WERI-Rb-1 (cell line): ENCODE measurements around the gene LRFN5.
"Not testable (repeated sequence)": the region's sequence is repeated elsewhere in the genome, so short reads cannot be mapped to it uniquely, and the experiment has no call there.

Experiments used
- DNase-seq: peaks from one replicate; pipeline ENCODE4 v3.0.0-alpha.2; 2020
- H3K27ac ChIP-seq: fragments of 250-450 bp; sonication (Bioruptor Pico); 2 replicates; pipeline ENCODE4 v1.5.1; 2020; ENCODE audit warnings: mild to moderate bottlenecking, moderate library complexity
- H3K27me3 ChIP-seq: fragments of 250-450 bp; sonication (Bioruptor Pico); 2 replicates; pipeline ENCODE4 v1.5.1; 2021; ENCODE audit warnings: mild to moderate bottlenecking, low read depth, moderate library complexity; ENCODE audit not compliant: insufficient read depth, severe bottlenecking
- H3K36me3 ChIP-seq: fragments of 250-450 bp; sonication (Bioruptor Pico); 2 replicates; pipeline ENCODE4 v1.5.1; 2020; ENCODE audit warnings: mild to moderate bottlenecking, moderate library complexity
- H3K4me3 ChIP-seq: 2 replicates; pipeline ENCODE4 v1.5.1; 2011; ENCODE audit warnings: low read depth, mild to moderate bottlenecking, control low read depth, low read length
- H3K9me3 ChIP-seq: fragments of 250-450 bp; sonication (Bioruptor Pico); 2 replicates; pipeline ENCODE4 v1.5.1; 2021; ENCODE audit warnings: mild to moderate bottlenecking, moderate library complexity; ENCODE audit not compliant: severe bottlenecking
- TF ChIP-seq, protein P1 (sequence below): IDR thresholded peaks from 2 replicates; pipeline ENCODE4 v1.5.1; 2011; ENCODE audit warnings: low read depth, mild to moderate bottlenecking, control low read depth, inconsistent platforms, low read length

Gene LRFN5

DNA sequence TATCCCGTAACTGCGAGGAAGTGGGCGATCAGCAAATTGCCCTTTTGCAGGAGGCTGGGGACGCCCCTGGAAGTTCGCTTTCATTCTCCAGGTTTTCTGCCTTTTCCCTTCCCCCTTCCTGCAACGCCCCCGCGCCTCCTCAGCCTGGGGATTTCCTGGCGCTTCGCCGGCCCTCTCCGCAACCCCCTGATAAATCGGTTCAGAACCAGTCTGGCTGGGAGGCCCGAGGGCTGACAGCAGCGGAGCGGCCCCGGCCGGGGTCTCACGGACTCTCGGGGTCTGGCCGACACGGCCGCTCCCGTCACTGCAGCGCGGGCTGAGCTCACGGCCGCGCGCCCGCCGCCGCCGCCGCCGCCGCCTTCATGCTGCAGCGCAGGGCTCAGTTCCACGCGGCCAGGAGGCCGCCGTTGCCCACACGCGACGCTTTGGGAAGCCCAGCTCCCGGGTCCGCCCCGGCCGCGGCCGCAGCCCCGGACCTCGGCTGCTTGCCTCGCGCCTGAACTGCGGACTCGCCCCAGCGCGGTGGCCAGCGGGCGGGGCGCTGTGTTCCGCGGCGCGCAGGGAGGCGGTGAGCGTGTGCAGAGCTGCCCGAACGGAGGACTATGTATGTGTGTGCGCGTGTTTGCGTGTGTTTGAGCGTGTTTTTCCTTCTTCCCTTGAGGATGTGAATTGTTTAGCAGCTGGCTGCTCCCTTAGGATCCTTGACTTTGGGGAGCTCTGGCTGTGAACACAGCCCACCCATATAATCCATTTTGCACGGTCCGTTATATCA lies at the start of gene LRFN5:
Gene LRFN5, plus strand, starts transcription at position 345 of the 772 bp plus-strand sequence.
- TF ChIP-seq, protein P1, sequence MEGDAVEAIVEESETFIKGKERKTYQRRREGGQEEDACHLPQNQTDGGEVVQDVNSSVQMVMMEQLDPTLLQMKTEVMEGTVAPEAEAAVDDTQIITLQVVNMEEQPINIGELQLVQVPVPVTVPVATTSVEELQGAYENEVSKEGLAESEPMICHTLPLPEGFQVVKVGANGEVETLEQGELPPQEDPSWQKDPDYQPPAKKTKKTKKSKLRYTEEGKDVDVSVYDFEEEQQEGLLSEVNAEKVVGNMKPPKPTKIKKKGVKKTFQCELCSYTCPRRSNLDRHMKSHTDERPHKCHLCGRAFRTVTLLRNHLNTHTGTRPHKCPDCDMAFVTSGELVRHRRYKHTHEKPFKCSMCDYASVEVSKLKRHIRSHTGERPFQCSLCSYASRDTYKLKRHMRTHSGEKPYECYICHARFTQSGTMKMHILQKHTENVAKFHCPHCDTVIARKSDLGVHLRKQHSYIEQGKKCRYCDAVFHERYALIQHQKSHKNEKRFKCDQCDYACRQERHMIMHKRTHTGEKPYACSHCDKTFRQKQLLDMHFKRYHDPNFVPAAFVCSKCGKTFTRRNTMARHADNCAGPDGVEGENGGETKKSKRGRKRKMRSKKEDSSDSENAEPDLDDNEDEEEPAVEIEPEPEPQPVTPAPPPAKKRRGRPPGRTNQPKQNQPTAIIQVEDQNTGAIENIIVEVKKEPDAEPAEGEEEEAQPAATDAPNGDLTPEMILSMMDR = no peak
- H3K4me3 ChIP-seq = peak within 1 kb of the TSS; percentile 42
- peaks cover 83% of the 10 kb centered on the region for H3K27me3 ChIP-seq
- H3K36me3 ChIP-seq = no peaks in the 10 kb centered on the region
- no peak within 1 kb of the TSS for H3K27ac ChIP-seq
- no peaks in the 10 kb centered on the region for H3K9me3 ChIP-seq
- no peak for DNase-seq

DNA sequence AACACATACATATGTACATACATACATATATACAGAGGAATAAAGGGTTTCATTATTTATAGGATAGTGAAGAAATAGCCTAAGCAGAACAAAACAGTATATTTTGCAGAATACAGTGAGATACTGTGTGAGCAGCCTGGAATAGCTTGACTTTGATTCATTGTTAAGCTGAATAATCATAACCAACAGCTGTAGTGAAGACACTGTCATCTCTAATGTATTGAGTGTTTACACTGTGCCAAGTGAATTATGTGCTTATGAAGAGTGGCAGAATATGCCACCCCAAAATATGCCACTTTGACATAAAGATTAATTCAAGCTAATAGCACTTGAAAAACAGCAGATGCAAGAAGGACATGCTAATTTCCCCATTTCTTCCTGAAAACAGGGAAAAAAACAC lies 48.2 kb upstream of the LRFN5 start:
- H3K27ac ChIP-seq = no peak overlapping the region
- no peaks in the 10 kb centered on the region for H3K9me3 ChIP-seq
- DNase-seq = no peak
- peaks cover 7% of the 10 kb centered on the region for H3K27me3 ChIP-seq
- no peak overlapping the region for H3K4me3 ChIP-seq
- TF ChIP-seq, protein P1 = no peak
- H3K36me3 ChIP-seq = no peaks in the 10 kb centered on the region

DNA sequence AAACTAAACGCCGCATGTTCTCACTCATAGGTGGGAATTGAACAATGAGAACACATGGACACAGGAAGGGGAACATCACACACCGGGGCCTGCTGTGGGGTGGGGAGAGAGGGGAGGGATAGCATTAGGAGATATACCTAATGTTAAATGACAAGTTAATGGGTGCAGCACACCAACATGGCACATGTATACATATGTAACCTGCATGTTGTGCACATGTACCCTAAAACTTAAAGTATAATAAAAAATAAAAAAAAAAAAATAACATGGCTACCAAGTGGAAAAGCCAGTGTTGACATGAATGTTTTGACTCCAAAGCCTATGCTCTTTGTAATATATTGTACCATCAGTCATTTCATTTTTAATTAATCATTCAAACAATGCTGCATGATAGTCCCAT lies 39.8 kb upstream of the LRFN5 start:
- not testable (repeated sequence) for H3K9me3 ChIP-seq, DNase-seq, H3K27me3 ChIP-seq, H3K27ac ChIP-seq, H3K4me3 ChIP-seq, H3K36me3 ChIP-seq

DNA sequence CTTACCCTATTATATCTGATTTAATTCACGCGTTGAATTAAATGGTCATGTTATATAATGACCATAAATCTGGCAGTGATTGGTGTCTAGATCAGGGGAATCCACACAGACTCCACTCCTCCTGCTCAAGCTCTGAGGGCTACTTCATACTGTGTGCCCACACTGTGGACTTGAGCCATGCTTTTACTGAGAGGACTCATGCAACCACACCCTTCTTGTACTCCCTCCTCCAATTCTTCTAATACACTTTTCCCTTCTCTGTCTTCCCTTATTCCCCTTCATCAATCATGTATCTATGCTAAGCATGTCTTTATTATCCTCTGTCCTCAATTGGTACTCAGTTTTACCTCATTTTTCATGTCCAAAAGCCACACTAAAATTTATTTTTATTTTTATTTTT lies 37.7 kb upstream of the LRFN5 start:
- no peak for DNase-seq
- peaks cover 10% of the 10 kb centered on the region for H3K27me3 ChIP-seq
- H3K9me3 ChIP-seq = no peaks in the 10 kb centered on the region
- TF ChIP-seq, protein P1 = no peak
- H3K4me3 ChIP-seq = no peak overlapping the region
- no peak overlapping the region for H3K27ac ChIP-seq
- no peaks in the 10 kb centered on the region for H3K36me3 ChIP-seq

DNA sequence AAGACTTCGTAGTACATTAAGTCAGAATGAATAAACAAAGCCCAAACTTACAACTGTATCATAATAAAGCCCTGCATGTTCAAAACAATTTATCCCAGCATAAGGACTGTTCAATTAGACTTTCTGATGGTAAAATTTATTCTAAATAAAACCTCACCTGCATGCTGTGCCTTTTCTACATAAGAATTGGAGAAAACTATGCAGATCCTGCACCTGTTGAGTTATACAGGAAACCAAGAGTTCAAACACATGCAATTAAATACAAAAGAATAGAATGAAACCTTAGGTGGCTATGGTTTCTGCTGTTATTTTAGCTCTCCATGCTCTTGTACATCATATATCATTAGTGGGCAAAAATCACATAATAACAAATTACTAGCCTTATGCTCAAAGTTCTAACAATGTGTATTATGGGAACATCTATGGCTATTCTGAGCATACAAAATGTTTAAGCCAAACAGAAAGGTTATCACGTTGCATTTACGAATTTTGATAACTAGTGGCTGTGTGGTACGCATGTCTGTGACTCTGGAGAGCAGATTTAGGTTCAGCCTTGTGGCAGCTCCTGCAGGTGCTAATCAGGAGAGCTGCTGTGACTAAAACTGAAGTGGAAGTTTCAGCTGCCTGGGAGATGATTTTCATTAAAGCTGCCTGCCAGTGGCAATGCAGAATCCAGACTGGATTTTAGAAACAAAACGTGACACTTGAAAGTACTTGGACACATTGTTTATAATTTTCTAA lies 36.1 kb upstream of the LRFN5 start:
- Histone ChIP-seq H3K27me3 (peaks cover 10% of the 10 kb centered on the region), H3K27ac (no peak overlapping the region), H3K9me3 (no peaks in the 10 kb centered on the region), H3K4me3 (no peak overlapping the region), H3K36me3 (no peaks in the 10 kb centered on the region)
- no peak for DNase-seq
- TF ChIP-seq, protein P1 = no peak

DNA sequence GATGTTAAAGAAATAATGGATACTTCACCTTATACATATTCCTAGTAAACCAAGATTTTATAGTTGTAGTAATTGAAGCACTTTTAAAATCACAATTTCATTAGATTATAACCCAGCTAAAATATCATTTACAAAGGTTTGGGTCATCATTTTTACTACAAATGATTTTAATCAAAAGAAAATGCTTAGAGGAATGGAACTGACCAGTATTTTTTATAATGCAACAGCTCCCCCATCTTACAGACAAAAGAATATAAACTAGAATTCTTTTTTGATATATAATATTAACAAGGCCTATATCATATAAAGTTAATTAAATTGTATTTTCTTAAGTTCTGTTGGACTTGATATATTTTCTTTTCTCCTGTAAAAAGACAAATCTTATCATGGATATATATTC lies 20.4 kb upstream of the LRFN5 start:
- no peak overlapping the region for H3K4me3 ChIP-seq
- H3K9me3 ChIP-seq = no peaks in the 10 kb centered on the region
- H3K36me3 ChIP-seq = no peaks in the 10 kb centered on the region
- no peak overlapping the region for H3K27ac ChIP-seq
- H3K27me3 ChIP-seq = peaks cover 24% of the 10 kb centered on the region
- TF ChIP-seq, protein P1 = no peak
- DNase-seq = no peak
